WERI-Rb-1 (cell line): Measurements from ENCODE around the gene C11orf68.

ENCODE experiments used
- DNase-seq: peaks from one replicate; pipeline ENCODE4 v3.0.0-alpha.2; 2020
- H3K27ac ChIP-seq: fragments of 250-450 bp; sonication (Bioruptor Pico); 2 replicates; pipeline ENCODE4 v1.5.1; 2020; ENCODE audit warnings: mild to moderate bottlenecking, moderate library complexity
- H3K27me3 ChIP-seq: fragments of 250-450 bp; sonication (Bioruptor Pico); 2 replicates; pipeline ENCODE4 v1.5.1; 2021; ENCODE audit warnings: mild to moderate bottlenecking, low read depth, moderate library complexity; ENCODE audit not compliant: insufficient read depth, severe bottlenecking
- H3K36me3 ChIP-seq: fragments of 250-450 bp; sonication (Bioruptor Pico); 2 replicates; pipeline ENCODE4 v1.5.1; 2020; ENCODE audit warnings: mild to moderate bottlenecking, moderate library complexity
- H3K4me3 ChIP-seq: 2 replicates; pipeline ENCODE4 v1.5.1; 2011; ENCODE audit warnings: low read depth, mild to moderate bottlenecking, control low read depth, low read length
- H3K9me3 ChIP-seq: fragments of 250-450 bp; sonication (Bioruptor Pico); 2 replicates; pipeline ENCODE4 v1.5.1; 2021; ENCODE audit warnings: mild to moderate bottlenecking, moderate library complexity; ENCODE audit not compliant: severe bottlenecking
- TF ChIP-seq, protein P1 (sequence below): IDR thresholded peaks from 2 replicates; pipeline ENCODE4 v1.5.1; 2011; ENCODE audit warnings: low read depth, mild to moderate bottlenecking, control low read depth, inconsistent platforms, low read length

Gene C11orf68

DNA sequence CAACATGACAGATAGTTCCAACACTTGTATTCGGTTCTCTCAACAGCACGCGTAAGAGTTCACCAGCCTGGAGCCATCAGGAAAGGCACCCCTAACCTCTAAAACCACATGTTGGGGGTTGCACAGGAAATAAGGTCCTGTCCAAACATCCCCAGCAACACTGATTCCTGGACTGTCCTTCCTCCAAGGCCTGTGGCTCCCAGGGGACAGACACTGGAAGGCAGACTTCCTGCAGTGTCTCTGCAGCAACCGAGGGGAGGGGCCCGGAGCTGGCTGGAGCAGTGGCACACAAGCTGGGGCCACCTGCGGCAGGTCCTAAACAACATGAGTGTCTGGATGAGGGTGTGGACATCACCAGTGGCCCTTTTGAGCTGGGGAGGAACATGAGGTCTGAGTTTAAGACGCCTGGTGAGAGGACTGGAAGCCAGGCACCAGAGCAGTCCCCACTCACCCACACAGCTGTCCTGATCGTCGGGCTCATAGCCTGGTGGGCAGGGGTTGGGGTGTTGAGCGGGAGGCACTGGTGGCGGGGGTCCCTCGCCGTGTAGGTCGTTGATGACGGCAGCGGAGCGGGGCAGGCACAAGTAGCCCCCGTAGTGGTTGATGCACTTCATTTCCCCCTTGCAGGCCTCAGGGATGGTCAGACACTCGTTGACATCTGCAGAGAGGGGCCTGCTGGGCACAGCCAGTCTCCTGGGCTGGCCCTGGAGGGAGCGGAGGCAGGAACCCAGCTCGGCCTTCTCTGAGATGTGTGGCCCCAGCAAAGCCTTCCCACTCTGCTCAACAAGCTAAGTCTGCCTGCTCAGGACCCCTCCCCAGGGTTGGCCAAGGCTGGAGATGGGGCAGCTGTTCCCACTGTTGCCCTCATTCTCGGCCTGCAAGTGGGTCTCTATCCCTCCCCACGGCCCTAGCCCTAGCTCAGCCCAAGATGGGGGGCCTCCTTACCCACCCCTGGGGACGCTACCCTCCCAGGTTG, 47.9 kb downstream of the C11orf68 start:
- TF ChIP-seq, protein P1, sequence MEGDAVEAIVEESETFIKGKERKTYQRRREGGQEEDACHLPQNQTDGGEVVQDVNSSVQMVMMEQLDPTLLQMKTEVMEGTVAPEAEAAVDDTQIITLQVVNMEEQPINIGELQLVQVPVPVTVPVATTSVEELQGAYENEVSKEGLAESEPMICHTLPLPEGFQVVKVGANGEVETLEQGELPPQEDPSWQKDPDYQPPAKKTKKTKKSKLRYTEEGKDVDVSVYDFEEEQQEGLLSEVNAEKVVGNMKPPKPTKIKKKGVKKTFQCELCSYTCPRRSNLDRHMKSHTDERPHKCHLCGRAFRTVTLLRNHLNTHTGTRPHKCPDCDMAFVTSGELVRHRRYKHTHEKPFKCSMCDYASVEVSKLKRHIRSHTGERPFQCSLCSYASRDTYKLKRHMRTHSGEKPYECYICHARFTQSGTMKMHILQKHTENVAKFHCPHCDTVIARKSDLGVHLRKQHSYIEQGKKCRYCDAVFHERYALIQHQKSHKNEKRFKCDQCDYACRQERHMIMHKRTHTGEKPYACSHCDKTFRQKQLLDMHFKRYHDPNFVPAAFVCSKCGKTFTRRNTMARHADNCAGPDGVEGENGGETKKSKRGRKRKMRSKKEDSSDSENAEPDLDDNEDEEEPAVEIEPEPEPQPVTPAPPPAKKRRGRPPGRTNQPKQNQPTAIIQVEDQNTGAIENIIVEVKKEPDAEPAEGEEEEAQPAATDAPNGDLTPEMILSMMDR, result no peak
- no peak overlapping the region for H3K4me3 ChIP-seq
- H3K27ac ChIP-seq, result no peak overlapping the region
- no peaks in the 10 kb centered on the region for H3K9me3 ChIP-seq
- H3K27me3 ChIP-seq, result no peaks in the 10 kb centered on the region
- peaks cover 21% of the 10 kb centered on the region for H3K36me3 ChIP-seq
- DNase-seq, result no peak

DNA sequence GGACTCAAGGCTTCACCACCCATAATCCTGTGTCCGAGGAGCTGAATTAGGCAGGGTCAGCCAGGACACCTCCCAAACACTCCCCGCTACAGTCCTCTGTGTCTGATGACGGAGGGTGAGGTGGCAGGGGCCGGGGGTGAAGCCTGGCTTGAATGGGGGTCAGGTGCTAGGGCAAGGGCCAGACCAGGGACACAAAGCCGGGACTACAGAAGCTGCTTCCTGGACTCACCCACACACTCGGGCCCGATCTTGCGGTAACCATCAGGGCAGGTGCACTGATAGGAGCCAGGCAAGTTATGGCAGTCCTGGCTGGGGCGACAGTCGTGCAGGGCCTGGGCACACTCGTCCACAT, 48.6 kb downstream of the C11orf68 start:
- H3K27ac ChIP-seq, result no peak overlapping the region
- H3K9me3 ChIP-seq, result no peaks in the 10 kb centered on the region
- DNase-seq, result no peak
- H3K4me3 ChIP-seq, result no peak overlapping the region
- peaks cover 28% of the 10 kb centered on the region for H3K36me3 ChIP-seq
- no peaks in the 10 kb centered on the region for H3K27me3 ChIP-seq
- TF ChIP-seq, protein P1, result no peak

DNA sequence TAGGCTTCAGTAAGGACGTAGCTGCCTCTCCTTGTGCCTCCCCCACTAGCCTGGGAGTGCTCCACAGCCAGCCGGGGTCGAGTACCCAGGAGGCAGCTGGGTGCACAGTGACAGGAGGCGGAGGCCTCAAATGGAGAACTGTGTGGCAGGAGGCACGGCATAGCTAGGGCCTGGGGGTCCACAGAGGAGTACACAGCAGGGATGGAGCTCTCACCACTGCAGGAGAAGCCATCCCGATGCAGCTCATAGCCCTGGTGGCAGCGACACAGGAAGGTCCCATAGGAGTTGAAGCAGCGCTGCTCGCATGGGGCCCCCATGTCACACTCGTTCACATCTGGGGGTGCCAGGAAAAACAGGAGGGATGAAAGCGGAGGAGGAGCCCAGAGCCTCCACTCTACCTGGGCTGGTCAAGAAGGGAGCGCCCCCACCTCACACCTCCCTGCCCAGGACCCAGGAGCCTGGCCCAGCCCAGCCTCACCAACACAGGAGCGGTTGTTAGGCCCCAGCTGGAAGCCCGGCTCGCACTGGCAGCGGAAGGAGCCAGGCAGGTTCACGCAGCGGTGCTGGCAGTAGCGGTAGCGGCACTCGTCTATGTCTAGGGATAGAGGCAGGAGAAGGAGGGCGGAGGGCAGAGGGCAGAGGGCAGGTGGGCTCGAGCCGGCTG, 49.1 kb downstream of the C11orf68 start:
- no peak for DNase-seq
- H3K36me3 ChIP-seq, result peaks cover 33% of the 10 kb centered on the region

DNA sequence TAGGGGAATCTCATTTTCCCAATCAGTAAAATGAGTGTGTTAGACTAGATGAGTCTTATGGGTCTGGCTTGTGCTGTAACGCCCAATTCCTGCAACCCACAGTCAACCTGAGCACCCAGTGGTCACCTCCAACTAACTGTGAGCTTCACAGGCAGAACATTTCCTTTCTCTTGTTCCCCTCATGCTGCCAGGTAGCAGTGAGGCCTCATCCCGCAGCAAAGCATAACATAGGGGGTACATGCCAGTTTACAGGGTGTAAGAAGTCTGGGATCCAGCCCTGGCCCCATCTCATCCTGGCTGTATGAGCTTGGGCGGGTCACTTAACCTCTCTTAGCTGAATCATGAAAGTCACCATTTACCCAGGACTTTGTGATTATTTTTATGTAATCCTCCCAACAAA, 50.0 kb downstream of the C11orf68 start:
- Histone ChIP-seq H3K36me3 (peaks cover 42% of the 10 kb centered on the region), H3K27ac (no peak overlapping the region), H3K27me3 (no peaks in the 10 kb centered on the region), H3K9me3 (no peaks in the 10 kb centered on the region), H3K4me3 (no peak overlapping the region)
- TF ChIP-seq, protein P1, result no peak
- DNase-seq, result no peak

More for the DNA sequence above, 49.1 kb downstream of the C11orf68 start:
- Histone ChIP-seq H3K9me3 (no peaks in the 10 kb centered on the region), H3K27me3 (no peaks in the 10 kb centered on the region), H3K4me3 (no peak overlapping the region), H3K27ac (no peak overlapping the region)
- TF ChIP-seq, protein P1, result no peak

DNA sequence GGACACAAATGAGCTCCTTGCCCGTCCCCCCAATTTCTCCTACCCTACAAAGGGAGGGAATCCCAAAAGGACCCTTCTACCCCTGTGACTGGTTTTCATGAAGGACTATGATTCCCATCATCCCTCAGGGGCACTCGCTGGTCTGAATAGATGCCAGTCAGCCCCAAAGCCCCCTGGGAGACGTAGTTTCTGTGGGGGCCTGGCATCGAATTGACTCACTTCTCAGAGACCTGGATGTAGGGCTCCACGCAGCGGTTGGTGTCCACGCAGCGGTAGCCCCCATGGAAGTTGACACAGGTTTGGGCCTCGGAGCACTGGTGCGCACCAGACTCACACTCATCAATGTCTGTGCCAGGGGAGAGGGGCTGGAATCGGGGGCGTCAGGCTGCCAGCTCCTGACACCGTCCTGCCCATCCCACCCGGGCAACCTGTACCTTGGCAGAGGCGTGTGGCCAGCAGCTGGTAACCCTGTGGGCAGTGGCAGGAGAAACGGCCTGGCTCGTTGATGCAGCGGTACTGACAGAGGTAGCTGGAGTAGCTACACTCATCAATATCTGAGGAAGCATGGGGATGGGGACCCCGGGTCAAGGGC, 50.7 kb downstream of the C11orf68 start:
- Histone ChIP-seq H3K9me3 (no peaks in the 10 kb centered on the region), H3K27ac (no peak overlapping the region), H3K36me3 (peaks cover 49% of the 10 kb centered on the region), H3K27me3 (no peaks in the 10 kb centered on the region), H3K4me3 (no peak overlapping the region)
- no peak for DNase-seq
- TF ChIP-seq, protein P1, result no peak
